ENCODE results near the gene SLC45A2.

The SLC45A2 gene

DNA sequence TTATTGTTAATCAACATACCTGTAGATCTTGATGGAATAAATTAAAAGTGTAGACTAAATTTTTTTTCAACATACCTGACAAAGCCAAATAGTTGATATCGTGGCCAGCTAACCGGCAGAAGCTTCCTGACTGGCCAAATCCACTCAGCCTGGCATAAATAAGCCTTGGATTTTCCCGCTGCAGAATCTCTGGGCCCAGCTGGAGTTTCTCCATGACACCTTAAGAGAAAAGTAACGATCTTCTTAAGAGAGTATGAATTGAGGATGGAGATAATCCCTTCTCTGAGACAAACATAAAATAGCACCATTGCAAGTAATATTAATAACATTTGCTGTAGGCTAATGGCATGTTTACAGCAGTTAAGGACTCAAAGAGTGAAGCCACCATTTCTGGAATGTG is 21.2 kb upstream of the SLC45A2 start:
- no peak for DNase-seq

DNA sequence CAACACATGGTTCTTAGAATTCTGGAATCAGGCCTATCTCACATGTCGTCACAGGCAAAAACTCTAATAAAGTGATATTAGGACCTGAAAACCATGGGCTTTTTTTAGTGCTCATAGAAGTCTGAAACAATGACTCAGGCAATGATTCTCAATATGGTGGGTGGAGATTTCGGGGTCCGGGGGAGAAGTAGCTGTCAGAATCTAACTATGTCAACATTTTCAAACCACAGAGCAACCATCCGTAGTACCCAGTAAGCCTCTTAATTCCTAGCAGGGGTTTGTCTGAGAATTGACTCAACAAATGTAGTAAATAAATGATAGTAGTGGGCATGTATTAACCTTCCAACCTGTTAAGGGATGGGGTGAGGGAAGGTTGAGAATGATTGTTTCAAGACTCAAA is 20.7 kb upstream of the SLC45A2 start:
- DNase-seq, result no peak

GRCh38 chr5:34003941-34004340 is 19.4 kb upstream of the SLC45A2 start:
- DNase-seq, result no peak

DNA sequence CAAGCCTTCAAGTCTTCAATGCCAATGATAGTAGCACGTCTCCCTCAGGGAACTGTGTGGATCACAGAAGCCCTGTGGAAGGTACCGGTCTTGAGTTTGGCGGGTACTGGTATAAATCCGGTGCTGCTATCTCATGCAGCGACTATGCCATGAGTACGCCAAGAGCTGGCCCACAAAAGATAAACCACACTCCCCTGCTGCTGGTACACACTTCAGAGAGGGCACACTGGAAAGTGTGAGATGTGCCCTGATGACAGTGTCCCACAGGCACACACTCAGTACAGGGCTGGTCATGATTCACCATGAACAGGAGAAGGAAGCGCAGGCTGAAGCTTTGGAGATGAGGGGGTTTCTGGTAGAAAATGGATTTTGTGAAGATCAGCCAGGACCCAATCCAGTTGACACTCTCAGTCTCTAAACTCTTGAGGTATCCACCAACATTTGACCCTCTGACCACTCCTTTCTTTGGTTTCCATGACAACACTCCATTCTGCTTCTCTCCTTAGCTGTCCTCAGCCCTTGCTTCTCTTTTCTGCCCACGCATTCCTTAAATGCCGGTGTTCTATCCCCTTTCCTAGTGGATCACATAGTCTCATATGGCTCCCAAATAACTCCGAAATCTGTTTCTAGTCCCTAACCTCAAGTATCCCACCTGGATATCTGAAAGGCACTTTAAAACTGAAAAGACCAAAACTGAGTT is 18.3 kb upstream of the SLC45A2 start:
- DNase-seq, result no peak

DNA sequence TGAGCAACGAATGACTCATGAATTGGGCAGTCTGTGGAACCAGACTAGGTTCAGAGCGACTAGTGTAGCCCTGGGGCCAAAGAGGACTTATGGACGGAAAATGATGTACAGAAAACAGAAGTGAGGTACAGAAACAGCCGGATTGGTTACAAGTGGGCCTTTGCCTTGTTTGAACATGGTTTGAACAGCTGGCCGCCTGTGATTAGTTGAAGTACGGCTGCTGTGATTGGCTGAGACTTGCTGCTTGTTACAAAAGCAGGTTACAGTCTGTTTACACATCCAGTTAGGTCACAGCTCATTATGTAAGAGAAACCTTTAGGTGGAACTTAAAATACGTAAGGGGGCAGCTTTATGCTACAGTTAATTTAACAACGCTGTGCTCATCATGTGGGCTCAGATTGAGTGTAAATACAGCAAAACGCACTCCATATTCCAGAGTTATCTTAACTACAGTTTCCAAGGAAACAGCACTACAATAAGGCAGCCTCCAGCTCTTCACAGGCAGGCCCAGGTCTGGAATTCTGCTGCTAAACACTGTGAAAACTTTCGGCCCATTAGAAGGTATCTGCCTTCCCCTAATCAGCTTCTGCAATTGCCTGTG is 16.8 kb upstream of the SLC45A2 start:
- DNase-seq, result peak; percentile 86

DNA sequence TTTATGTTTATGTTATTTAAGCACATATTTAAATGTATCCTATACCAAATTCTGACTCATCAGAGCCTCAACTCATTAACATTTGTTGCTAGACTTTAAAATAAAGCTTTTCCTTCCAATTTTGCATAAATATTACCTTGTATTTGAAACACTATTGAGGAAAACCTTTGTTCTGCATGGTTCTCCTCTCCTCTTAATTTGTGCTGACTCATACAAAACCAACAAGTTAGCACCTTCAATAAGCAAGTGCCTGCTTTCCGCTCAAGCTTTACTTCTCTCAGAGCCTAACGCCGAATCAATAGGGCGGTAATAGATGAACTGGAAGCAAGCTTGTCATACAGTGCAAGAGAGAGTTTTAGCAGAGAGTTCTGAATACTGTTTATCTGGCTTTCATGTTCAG is 15.5 kb upstream of the SLC45A2 start:
- no peak for DNase-seq

- DNase-seq, result peak; percentile 67
Observed at GRCh38 chr5:33997331-33997983, 13.0 kb upstream of the SLC45A2 start.

GRCh38 chr5:33995865-33996264 is 11.4 kb upstream of the SLC45A2 start:
- no peak for DNase-seq

GRCh38 chr5:33994845-33995244 is 10.4 kb upstream of the SLC45A2 start:
- DNase-seq, result no peak

- DNase-seq, result no peak
Observed at GRCh38 chr5:33992864-33993263, 8.4 kb upstream of the SLC45A2 start.

DNA sequence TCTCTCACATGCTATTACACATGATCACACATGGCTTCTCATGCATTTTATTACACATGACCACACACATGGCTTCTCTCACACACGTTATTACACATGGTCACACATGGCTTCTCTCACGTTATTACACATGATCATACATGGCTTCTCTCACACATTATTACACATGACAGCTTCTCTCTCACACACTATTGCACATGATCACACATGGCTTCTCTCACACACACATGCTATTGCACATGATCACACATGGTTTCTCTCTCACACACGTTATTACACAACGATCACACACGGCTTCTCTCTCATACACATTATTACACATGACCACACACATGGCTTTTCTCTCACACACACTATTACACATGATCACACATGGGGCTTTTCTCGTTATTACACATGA is 954 bp upstream of the SLC45A2 start:
- DNase-seq, result no peak

DNA sequence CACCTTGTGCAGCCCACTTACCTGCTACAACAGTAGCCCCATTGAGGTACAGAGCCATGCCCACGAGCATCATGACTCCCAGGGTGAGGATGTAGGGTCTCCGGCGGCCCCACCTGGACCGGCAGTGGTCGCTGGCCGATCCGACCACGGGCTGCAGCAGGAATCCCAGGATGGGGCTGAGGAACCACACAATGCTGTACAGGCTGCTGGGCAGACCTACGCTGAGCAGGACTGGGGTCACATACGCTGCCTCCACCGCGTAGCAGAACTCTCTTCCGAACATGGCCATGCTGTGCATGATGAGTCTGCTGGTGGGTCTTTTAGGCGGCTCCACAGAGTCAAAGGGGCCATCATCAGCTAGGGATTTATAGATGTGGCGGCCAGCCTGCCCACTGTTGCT is 315 bp downstream of the SLC45A2 start:
- DNase-seq, result no peak

GRCh38 chr5:33981408-33982162 is 2.9 kb downstream of the SLC45A2 start:
- DNase-seq, result no peak

DNA sequence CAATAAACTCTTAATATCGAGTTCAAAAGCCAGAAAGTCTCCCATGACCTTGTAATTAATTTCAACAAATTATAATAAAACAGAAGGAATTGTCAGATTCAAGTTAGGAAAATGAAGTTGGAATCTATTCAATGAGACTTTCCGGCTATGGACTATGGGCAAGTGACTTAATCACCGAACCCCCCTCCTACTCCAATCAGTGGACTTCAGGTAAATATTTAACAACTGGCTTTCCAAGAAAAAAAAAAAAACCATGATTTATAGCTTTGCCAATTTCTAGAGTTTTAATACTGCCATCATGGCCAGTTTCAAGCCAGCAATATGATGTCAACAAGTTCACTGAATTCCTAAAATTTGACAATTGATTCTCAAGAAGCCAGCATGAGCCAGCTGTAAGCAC is 4.5 kb downstream of the SLC45A2 start:
- DNase-seq, result no peak

DNA sequence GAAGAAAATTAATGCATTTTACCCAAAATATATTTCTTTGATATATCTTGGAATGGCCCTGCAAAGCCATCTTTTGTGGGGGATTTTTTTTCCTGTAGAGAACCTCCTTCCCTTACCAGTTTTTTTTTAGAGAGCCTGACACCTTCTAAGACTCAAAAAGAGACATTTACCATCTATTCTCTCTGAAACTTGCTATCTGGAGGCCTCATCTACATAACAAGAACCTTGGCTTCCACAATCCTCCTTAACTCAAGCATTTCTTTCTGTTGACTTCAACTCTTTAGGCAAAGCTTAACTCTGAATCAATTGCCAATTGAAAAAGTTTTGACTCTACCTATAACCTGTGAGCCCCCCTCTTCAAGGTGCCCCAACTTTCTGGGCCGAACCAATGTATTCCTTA is 6.2 kb downstream of the SLC45A2 start:
- no peak for DNase-seq

DNA sequence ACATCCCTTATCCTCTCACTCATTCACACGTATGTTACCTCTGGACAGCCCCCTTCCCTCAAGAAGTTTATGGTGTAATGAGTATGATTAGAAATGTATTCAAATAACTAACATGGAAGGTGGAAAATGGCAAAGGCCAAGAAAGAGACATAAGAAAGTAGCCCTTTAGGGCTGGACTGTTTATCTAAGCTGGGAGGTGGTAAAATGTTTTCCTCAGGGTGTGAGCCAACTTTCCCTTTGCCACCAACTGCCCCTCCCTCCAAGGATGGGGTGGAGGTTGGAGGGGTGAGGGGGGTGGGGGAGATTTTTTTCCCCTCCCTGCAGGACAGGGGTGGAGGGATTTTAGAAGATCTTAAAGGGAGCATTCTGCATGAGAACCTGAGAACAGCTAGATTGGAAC is 8.2 kb downstream of the SLC45A2 start:
- DNase-seq, result no peak

GRCh38 chr5:33975852-33976251 is 8.6 kb downstream of the SLC45A2 start:
- no peak for DNase-seq

DNA sequence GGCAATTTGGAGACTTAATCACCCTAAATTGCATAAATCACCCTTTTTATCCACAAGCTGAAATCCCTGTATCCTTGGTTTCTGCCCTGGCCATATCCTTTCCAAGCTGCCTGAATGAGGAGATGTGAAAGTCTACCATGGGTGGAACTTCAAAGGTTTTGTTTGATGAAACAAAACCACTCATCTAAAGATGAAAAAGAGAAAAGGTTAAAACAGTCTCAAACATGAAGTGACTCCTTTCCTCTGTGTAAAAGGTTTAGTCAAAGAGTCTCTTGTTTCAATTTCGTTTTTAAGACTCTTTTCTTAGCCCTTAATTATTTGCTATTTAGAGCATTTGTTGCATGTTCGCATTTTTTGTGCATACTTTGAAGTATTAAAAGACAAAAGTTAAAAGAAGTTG is 11.2 kb downstream of the SLC45A2 start:
- no peak for DNase-seq

DNA sequence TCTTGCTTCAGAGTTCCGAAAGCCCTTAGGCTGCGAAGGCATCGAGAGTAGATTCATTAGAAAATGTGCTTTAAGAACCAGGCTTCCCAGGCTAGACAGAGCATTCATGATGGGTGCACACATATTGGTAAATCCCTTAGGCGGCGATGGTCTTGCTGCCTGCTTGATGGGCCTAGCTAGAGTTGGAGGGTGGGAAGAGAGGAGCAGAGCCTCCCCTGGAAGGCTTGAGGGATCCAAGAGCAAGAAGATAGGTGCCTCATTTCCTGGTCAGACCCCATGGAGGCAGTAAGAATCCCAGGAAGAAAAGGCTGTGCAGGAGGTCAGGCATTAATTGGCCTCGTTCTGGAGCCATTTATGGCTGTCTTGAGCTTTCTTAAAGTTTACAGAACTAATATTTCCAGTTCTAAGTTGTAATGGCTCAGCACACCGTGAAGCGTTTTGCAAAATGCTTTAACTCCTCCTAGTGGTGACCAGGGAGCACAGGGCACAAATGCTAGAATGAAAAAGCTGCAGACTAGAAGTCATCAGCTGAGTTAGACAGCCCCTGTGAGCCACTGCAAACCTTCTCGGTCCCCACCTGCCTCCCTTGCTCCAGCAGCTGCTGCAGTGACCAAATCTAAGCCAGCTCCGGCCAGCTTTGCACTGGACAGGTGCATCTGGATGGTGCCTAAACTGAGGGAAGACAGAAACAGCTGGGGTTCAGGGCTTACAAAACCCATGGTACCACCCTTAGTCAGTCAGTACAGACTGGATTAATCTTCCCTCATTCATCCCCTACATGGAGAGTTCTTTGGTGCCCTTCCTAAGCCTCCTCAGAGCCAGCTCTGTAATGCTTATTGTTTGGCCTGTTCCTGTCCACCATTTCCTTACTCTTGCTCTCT is 14.7 kb downstream of the SLC45A2 start:
- DNase-seq, result no peak

DNA sequence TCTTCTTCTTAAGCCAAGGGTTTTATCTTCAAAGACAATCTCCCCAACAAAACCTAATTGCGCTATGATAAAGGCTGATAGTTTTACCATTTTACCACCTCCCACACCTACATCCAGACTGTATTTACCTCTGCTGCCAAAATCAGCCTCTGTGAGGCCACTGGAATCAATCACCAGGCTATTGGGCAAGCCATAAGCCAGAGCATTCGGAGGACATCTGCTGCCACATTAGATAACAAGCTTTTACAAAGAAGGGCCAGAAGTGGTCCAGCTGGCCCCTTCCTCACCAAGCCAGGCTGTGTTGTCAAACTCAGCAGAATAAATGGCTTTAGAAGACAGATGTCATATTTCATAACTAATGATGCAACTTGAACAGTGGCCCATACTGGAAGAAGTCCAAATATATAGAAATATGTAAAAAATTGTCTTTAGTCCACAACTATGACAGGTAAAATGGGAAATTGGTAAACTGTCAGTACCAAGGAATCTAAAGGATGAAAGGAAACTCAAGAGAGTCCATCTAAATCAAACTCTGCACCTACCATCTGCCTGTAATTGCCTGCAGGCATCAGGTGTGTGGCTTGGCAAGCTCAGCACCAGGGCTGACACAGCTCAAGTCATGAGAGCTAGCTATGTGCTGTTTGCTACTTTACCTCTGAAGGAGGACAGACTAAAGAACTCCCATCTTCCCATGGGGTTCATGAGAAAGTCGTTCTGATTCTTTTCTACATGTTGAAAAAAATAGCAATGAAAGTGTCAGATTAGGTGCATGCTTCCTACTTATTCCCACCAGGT is 16.1 kb downstream of the SLC45A2 start:
- DNase-seq, result no peak

- DNase-seq, result no peak
Observed at GRCh38 chr5:33966805-33967204, 17.7 kb downstream of the SLC45A2 start.

DNA sequence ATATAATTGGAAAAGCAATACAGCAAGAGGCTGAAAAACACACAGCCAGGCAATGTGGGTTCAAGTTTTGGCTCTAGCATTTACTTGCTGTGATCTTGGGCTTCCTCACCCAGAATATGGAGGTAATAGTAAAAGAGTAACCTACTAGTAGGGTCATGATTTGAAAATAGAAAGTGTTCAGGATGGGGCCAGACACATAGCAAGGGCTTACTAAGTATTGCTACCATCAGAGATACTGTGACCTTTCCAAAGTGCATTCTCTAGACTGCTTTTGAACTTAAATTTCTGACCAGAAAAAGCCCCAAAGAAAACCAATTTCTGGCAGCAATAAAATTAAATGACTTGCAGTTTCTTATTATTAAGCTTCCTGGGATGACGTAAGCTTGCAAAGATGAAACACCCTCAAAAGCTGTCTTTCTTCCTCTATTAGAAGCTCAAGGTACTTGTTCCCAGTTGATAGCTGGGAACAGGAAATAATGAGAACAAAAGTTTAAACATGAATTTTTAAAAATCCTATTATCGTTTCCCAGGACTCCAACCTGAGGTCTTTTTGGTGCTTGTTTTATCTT is 20.3 kb downstream of the SLC45A2 start:
- no peak for DNase-seq
